Activated naive CD4-positive, alpha-beta T cell treated with anti-CD3 and anti-CD28 coated beads, Interleukin-2, amount 50 U/mL, for 72 hours (primary cell): ENCODE results near the gene RPL32. TPM values are rescaled to one million over a fixed set of nuclear protein-coding genes. Genes with fewer than 3 reads are reported as not detected.
A peak's percentile ranks its signal among the peaks of the same experiment; 100 is the strongest.

Experiments used
- ATAC-seq, 2 donors: fragments of 150-1000 bp; cut with Tn5 transposase; 2 replicates each; pipeline ENCODE4 v1.10.0; 2021; ENCODE audit warnings: mild to moderate bottlenecking in 2 of 2, moderate library complexity in 2 of 2
- DNase-seq, 2 donors: peaks; one replicate each; pipeline ENCODE4 v3.0.0; 2021 to 2022; ENCODE audit warnings: low spot score in 2 of 2
- H3K27ac Mint-ChIP-seq, 2 donors: one replicate each; pipeline ENCODE4 v1.8.0; 2022; ENCODE audit warnings: mild to moderate bottlenecking in 2 of 2, mixed read lengths in 2 of 2
- H3K36me3 Mint-ChIP-seq, 2 donors: one replicate each; pipeline ENCODE4 v1.8.0; 2022; ENCODE audit warnings: mixed read lengths in 2 of 2
- H3K9me3 Mint-ChIP-seq, 2 donors: one replicate each; pipeline ENCODE4 v1.8.0; 2022; ENCODE audit warnings: mixed read lengths in 2 of 2
- total RNA-seq, 2 donors: library from RNA; stranded (reverse); gene quantifications; one replicate each; pipeline ENCODE4 v1.2.3, GENCODE V29; 2022

RPL32 gene
- total RNA-seq, 2 donors from 2014 or later: 2,520 to 2,880 TPM

DNA sequence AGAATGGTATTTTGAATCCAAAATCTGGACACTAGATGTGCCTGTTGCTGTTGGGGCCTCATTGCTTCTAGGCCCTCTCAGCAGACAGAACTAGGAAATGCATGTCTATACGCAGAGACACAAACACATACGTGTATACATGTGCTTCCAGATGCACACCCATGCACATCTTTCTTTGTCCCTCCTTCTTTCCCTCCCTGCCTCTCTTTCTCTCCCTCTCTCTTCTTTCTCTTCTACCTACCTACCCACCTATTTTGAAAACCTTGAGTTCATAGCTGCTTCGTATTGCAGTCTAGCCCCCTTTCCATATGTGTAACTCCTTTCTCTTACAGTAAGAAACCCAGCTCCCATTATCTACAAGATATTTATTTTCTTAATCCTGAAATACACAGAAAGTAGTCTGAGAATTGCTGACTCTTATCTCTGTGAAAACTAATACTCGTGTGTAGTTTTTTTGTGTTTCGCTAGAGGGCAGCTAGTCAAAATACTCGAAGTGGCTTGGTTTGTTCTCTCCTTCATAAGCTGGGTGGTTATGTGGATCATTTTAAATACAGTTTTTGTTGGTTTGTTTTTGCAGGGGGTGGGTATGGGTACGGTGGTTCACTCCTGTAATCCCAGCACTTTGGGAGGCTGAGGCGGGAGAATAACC, 18.5 kb downstream of the RPL32 start:
- Mint-ChIP-seq H3K27ac (no peak overlapping the region), H3K36me3 (no peaks in the 10 kb centered on the region)

DNA sequence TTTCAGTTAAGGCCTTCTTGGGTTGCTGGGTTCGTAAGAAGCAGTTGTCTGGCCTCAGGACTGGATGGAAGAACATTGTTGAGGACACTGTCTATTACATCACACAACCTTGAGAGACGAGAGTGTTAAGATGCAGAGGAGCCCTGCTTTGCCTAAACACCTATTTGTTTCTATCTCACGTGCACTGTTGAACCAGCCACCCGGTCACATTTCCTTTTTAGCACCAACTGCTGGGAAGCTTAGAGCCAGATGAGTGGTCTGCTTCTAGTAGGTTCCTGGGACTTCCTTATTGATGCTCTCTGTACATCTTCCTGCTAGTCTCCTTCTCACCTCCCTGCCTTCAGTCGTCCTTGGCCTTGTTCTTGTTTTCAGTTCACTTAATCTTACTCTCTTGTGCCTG, 22.6 kb downstream of the RPL32 start:
- Mint-ChIP-seq H3K9me3 (no peaks in the 10 kb centered on the region), H3K27ac (no peak overlapping the region), H3K36me3 (no peaks in the 10 kb centered on the region)
- ATAC-seq: no peak
- DNase-seq: no peak

More for the DNA sequence above, 18.5 kb downstream of the RPL32 start:
- no peaks in the 10 kb centered on the region for H3K9me3 Mint-ChIP-seq
- DNase-seq (no peak), ATAC-seq (no peak)

DNA sequence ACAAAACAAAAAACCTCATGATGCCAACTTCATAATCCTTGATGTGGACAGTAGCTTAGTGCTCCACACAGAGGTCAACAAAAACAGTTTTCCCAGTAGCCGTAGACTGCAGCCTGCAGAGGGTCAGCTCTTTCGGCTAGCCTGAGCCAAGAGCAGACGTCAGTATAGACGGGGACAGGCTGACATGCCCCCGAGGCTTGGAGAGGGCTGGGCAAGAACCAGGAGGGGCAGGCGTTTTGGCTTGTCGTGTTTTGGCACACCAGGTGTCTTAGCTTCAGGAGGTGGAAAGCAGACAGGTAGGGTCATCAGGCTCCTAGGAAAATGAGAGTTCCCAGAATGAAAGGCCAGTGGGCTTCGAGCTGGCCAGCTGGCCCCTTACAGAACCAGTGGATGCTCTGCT, 23.1 kb downstream of the RPL32 start:
- ATAC-seq (no peak), DNase-seq (no peak)
- Mint-ChIP-seq H3K36me3 (no peaks in the 10 kb centered on the region), H3K27ac (no peak overlapping the region), H3K9me3 (no peaks in the 10 kb centered on the region)

DNA sequence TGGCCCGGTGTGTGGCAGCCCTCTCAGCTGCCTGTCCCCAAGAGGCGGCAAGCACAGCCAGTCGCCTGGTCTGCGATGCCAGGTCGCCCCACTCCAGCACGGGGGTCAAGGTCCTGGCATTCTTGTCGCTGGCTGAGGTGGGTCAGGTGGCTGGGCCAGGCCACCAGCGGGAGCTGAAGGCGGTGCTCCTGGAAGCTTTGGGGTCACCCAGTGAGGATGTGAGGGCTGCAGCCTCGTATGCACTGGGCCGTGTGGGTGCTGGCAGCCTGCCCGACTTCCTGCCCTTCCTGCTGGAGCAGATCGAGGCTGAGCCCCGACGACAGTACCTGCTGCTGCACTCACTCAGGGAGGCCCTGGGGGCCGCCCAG, 24.0 kb downstream of the RPL32 start:
- Mint-ChIP-seq H3K9me3 (no peaks in the 10 kb centered on the region), H3K36me3 (no peaks in the 10 kb centered on the region)
- ATAC-seq: no peak

DNA sequence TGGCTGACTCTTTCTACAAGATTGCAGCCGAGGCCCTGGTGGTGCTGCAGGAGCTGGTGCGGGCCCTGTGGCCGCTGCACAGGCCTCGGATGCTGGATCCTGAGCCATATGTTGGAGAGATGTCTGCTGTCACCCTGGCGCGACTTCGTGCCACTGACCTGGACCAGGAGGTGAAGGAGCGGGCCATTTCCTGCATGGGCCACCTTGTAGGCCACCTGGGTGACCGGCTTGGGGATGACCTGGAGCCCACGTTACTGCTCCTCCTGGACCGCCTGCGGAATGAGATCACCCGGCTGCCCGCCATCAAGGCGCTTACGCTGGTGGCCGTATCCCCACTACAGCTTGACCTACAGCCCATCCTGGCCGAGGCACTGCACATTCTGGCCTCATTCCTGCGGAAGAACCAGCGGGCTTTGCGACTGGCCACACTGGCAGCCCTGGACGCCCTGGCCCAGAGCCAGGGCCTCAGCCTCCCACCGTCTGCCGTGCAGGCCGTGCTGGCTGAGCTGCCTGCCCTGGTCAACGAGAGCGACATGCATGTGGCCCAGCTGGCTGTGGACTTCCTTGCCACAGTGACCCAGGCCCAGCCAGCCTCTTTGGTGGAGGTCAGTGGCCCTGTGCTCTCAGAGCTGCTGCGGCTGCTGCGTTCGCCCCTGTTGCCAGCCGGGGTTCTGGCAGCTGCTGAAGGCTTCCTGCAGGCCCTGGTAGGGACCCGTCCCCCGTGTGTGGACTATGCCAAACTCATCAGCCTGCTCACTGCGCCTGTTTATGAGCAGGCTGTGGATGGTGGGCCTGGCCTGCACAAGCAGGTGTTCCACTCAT, 24.6 kb downstream of the RPL32 start:
- DNase-seq (no peak), ATAC-seq (no peak)
- H3K36me3 Mint-ChIP-seq: no peaks in the 10 kb centered on the region
- H3K9me3 Mint-ChIP-seq: no peaks in the 10 kb centered on the region
- H3K27ac Mint-ChIP-seq: no peak overlapping the region

More for the DNA sequence above, 24.0 kb downstream of the RPL32 start:
- DNase-seq: no peak
- H3K27ac Mint-ChIP-seq: no peak overlapping the region

DNA sequence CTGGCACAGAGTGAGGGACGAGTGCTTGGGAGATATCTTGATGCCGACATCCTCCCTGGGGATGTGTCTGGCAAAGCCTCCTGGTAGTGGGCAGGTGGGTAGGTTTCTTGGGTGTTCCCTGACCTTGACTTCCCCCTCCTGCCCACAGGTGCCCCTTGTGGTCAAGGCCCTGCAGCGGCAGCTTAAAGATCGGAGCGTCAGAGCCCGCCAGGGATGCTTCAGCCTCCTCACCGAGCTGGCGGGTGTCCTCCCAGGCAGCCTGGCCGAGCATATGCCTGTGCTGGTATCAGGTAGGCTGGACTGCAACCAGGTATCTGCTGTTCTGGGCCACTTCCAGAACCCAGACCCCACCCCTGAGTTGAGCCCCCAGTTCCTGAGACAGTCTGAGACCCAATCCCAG, 25.6 kb downstream of the RPL32 start:
- ATAC-seq: no peak
- DNase-seq: no peak
- H3K9me3 Mint-ChIP-seq: no peaks in the 10 kb centered on the region
- no peaks in the 10 kb centered on the region for H3K36me3 Mint-ChIP-seq
- no peak overlapping the region for H3K27ac Mint-ChIP-seq

DNA sequence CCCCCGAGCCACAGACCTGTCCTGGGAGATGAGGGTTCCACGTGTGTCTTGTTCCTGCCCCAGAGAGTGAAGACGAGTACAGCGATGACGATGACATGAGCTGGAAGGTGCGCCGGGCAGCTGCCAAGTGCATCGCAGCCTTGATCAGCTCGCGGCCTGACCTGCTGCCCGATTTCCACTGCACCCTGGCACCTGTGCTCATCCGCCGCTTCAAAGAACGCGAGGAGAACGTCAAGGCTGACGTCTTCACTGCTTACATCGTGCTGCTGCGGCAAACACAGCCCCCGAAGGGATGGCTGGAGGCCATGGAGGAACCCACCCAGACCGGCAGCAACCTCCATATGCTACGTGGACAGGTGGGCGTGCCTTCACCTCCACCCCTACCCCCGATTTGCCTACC, 26.3 kb downstream of the RPL32 start:
- no peak overlapping the region for H3K27ac Mint-ChIP-seq
- no peaks in the 10 kb centered on the region for H3K9me3 Mint-ChIP-seq
- H3K36me3 Mint-ChIP-seq: no peaks in the 10 kb centered on the region
- ATAC-seq (no peak), DNase-seq (no peak)

DNA sequence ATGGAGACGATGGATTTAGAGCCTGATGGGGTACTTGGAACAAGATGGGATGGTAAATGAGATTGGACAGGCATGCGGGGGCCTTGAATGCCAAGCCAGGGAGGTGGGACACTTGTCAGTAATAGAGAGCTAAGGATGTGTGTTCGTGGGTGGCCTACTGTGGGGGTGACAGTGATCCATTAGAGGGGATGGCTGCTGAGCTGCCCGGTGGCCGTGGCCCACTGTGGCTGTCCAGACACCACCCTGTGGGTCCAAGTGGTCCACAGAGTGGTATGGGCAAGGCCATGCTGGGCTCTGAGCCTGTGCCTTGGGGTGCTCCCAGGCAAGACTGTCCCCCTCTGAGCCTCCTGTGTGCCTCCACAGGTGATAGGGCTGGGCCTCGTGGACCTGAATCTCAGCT, 27.4 kb downstream of the RPL32 start:
- DNase-seq (no peak), ATAC-seq (no peak)
- peak overlapping the region in 1 of 2 donors; percentile 6 for H3K27ac Mint-ChIP-seq
- H3K9me3 Mint-ChIP-seq: no peaks in the 10 kb centered on the region
- no peaks in the 10 kb centered on the region for H3K36me3 Mint-ChIP-seq

DNA sequence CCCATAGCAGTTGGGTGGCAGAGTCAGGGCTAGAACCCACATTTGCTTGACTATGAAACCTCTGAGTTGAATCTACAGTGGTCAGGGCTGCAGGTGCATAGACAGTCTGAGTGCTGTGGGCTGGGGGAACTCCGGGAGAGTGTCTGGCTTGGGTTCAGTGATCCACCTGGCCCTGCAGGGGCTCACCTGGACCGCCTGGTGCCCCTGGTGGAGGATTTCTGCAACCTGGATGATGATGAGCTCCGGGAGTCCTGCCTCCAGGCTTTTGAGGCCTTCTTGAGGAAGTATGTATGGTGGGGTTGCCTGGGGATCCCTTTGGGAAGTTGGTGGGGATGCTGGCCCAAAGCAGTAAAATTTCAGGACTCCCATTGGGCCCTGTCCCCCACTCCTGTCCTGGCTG, 28.6 kb downstream of the RPL32 start:
- DNase-seq (no peak), ATAC-seq (no peak)
- no peaks in the 10 kb centered on the region for H3K9me3 Mint-ChIP-seq
- no peak overlapping the region for H3K27ac Mint-ChIP-seq
- H3K36me3 Mint-ChIP-seq: no peaks in the 10 kb centered on the region

DNA sequence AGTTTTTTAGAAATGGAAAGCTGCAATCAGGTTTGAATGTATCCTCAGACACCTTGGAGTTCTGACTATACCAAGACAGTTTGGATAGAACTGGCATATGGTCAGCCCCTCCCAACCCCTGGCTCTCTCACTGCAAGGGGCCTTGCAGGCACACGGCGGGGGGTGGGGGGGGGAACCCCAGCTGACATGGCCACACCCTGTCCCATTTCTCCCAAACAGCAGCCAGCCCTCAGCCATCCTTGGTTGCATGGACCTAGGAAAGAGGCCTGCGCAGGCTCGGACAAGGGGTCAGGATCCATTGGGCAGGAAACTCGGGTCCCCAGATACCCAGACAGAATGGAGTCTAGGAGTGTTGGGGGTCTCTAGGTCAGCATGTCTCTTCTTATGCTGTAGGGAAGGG, 30.4 kb downstream of the RPL32 start:
- no peak for ATAC-seq
- Mint-ChIP-seq H3K27ac (no peak overlapping the region), H3K9me3 (no peaks in the 10 kb centered on the region), H3K36me3 (no peaks in the 10 kb centered on the region)
- DNase-seq: no peak

DNA sequence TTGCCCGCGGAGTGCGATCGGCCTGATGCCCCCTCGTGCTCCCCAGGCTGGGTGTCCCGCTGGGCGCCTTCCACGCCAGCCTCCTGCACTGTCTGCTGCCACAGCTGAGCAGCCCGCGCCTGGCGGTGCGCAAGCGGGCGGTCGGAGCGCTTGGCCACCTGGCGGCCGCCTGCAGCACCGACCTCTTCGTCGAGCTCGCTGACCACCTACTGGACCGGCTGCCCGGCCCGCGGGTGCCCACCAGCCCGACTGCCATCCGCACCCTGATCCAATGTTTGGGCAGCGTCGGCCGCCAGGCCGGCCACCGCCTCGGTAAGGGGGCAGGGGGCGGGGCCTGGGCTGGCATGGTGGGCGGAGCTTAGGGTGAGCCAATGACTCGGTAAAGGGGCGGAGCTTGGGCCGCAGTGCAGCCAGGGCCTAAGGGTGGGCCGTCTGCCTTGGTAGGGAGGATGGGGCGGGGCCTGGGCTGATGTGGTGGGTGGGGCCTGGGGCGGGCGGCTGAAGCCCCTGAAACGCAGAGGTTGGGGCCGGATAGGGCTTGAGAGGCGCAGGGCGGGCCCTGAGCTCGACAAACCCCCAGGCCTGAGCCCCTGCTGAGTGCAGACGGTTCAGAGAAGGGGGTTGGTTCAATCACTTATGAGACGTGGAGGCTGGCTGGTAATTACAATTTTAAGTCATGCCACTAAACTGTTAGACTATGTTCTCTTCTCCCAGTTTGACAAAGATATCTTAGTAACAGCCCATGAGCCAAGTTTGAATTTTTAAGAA, 31.2 kb downstream of the RPL32 start:
- Mint-ChIP-seq H3K36me3 (no peaks in the 10 kb centered on the region), H3K9me3 (no peaks in the 10 kb centered on the region), H3K27ac (no peak overlapping the region)
- DNase-seq (peak; percentile 88 to 95), ATAC-seq (peak; percentile 98 to 99)

DNA sequence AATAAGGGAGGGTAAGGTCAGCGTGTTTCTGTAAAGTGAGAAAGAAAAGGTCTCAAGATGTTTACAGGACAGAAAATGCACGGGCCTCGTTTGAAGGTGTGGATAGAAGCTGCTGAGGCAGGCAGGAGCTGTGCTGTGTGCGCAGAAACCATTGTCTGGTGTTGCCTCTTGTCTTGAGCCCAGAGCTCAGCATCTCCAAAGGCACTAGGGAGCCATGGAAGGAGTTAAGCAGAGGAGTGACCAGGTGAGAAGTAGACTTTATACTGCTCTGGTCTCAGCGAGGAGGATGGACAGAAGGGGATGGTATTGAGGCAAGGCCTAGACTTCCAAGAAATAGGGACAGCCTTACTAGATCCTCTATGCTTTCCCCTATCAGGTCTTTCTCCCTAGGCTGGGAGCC, 31.9 kb downstream of the RPL32 start:
- DNase-seq (no peak), ATAC-seq (no peak)
- H3K27ac Mint-ChIP-seq: no peak overlapping the region
- H3K9me3 Mint-ChIP-seq: no peaks in the 10 kb centered on the region
- no peaks in the 10 kb centered on the region for H3K36me3 Mint-ChIP-seq

DNA sequence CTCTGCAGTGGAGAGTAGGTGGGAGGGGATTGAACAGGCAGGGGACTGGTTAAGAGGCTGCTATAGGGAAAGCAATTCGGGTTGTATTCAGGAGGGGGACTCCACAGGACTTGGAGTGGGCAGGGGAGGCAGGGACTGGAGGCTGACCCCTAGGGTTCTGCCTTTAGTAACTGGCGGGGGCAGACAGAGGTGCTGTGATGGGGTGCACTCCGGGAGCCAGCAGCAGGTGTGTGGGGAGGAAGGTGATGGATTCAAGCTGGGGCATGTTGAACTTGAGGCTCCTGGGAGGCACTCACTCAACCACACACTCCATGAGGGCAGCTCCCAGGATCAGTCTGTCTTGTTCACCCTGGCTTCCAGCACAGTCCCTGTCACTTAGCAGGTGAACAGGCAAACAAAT, 32.4 kb downstream of the RPL32 start:
- no peak overlapping the region for H3K27ac Mint-ChIP-seq
- no peaks in the 10 kb centered on the region for H3K36me3 Mint-ChIP-seq
- no peak for ATAC-seq
- DNase-seq: no peak
- H3K9me3 Mint-ChIP-seq: no peaks in the 10 kb centered on the region

DNA sequence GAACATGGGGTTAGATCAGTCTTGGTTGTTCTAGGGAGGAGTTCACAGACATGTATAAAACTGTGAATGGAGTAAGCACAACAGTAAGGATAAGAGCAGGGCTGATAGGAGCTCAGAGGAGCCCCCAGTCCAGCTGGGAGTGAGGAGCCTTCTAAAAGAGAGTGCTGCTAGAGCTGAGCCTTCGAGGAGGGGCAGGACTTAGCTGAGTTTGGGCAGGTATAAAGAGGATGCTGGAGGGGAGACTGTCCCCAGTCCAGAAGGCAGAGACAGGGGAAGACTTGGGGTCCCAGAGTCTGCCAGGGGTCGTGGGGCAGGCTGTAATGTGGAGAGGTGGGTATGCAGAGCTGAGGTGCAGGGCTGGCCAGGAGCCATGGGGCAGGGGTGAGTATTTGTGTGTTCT, 32.8 kb downstream of the RPL32 start:
- Mint-ChIP-seq H3K9me3 (no peaks in the 10 kb centered on the region), H3K27ac (peak overlapping the region in 1 of 2 donors; percentile 25), H3K36me3 (no peaks in the 10 kb centered on the region)

DNA sequence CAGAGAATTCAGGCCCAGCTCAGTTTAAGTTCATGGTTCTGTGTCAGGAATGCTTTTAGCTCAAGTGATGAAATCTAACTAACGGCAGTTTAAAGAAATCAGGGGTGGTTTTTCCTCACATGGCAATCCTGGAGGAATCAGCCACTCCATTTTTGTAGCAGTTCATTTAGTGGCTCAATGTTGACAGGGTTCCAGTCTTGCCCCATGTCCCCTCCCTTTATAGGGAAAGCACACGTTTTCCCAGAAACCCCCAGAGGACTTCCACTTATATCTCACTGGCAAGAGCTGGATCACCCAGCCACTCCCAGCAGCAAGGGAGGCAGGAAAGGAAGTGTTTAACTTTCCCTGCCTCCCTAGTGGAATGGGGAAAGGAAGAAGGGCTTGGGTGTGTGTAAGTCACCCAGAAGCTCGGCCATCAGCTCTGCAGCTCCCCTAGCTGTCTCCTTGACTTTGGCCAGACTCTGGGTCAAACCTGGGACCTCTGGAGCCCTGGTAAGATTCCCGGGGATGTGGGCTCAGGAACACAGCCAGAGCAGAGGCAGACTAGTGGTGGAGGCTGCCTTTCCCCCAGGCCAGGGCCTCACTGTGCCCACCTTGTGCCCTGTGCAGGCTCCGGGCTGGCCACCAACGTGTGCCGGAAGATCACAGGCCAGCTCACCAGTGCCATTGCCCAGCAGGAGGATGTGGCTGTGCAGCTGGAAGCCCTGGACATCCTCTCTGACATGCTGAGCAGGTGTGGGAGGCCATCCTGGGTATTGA, 33.6 kb downstream of the RPL32 start:
- Mint-ChIP-seq H3K27ac (no peak overlapping the region), H3K9me3 (no peaks in the 10 kb centered on the region), H3K36me3 (no peaks in the 10 kb centered on the region)
- DNase-seq (no peak), ATAC-seq (no peak)

More for the DNA sequence above, 32.8 kb downstream of the RPL32 start:
- DNase-seq: no peak
- ATAC-seq: no peak

DNA sequence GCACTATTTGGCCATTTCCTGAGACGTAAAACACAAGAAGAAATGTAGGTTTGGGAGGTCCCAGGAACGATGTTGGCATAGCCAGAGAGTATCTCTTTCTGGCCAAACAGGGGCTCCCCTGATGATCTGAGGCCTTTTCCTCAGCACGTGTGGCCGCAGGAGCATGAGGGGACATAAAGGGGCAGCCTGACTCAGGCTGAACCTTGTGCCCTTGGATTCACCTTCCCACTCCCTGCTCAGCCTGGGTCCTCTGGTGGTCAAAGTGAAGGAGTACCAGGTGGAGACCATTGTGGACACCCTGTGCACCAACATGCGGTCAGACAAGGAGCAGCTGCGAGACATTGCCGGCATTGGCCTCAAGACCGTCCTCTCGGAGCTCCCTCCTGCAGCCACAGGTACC, 34.3 kb downstream of the RPL32 start:
- DNase-seq: no peak
- no peak overlapping the region for H3K27ac Mint-ChIP-seq
- no peak for ATAC-seq
- no peaks in the 10 kb centered on the region for H3K9me3 Mint-ChIP-seq
- no peaks in the 10 kb centered on the region for H3K36me3 Mint-ChIP-seq

DNA sequence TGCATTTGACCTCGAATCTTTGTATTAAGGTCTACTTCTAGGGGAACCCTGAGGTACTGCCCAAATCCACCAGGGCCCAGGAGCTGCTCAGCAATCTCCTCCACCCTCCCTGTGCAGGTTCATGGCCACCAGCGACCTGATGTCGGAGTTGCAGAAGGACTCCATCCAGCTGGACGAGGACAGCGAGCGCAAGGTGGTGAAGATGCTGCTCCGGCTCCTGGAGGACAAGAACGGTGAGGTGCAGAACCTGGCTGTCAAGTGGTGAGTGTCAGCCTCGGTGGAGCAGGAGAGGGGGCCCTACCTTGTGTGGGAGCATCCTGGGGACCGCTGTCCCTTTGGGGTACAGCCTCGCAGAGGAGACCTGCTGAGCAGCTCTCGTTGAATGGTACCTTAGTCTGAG, 38.0 kb downstream of the RPL32 start:
- Mint-ChIP-seq H3K27ac (no peak overlapping the region), H3K9me3 (no peaks in the 10 kb centered on the region), H3K36me3 (no peaks in the 10 kb centered on the region)
- no peak for DNase-seq
- no peak for ATAC-seq
